GM23248 (cell line): ENCODE results near the gene UBE2L3.

Experiments used
- EZH2 ChIP-seq: fragments of 200-600 bp; sonication (generic); IDR thresholded peaks from 2 replicates; pipeline ENCODE4 v1.6.1; 2018; ENCODE audit warnings: antibody characterized with exemption, mild to moderate bottlenecking; ENCODE audit not compliant: insufficient read depth, poor library complexity, severe bottlenecking
- EZH2phosphoT487 ChIP-seq: fragments of 200-600 bp; sonication (generic); IDR thresholded peaks from 2 replicates; pipeline ENCODE4 v1.6.1; 2018; ENCODE audit warnings: antibody characterized with exemption, moderate library complexity, mild to moderate bottlenecking, low read depth; ENCODE audit not compliant: insufficient read depth

DNA sequence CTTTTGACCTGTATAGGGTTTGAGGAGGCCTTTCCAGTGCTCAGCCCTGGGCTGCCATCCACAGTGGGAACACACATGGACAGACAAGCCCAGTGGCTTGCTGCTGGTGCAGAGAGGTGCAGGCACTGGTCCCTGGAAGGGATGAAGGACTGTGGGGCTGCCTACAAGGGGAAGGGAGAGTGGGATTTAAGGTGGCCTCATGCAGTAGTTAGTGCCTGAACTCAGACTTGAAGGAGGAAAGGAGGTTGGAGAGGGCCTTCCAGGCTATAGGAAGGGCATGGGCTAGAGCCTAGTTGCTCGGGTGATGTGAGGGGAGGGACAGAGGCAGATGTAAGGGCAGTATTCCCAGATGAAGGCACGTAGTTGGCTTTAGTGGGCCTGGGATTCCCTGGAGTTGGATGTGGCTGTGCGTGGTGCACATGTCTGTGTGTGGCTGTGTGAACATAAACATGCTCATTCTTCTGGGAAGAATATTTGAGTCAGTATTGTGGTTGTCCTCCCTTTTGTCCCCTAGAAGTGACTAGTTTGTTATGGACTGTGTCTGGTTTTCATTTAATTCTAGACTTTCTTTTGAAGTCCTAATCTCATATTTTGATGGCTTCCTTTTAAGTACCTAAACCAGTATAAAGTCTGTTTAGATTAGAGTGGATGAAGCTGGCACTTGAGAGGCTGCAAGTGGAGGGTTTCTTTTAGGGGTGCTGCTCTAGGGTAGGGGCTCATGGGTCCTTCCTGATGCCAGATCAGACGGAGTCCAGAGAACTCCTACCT, 43.9 kb downstream of the UBE2L3 start:
- TF ChIP-seq EZH2 (no peak), EZH2phosphoT487 (no peak)
